Measurements from ENCODE around the gene RANBP17. TPM values are rescaled to one million over a fixed set of nuclear protein-coding genes. Genes with fewer than 3 reads are reported as not detected.
"Not testable (repeated sequence)": the region's sequence is repeated elsewhere in the genome, so short reads cannot be mapped to it uniquely, and the experiment has no call there.

Gene RANBP17
- total and polyA plus RNA-seq, 8 donors = 3.5 to 11.3 (median 7.9) TPM

DNA sequence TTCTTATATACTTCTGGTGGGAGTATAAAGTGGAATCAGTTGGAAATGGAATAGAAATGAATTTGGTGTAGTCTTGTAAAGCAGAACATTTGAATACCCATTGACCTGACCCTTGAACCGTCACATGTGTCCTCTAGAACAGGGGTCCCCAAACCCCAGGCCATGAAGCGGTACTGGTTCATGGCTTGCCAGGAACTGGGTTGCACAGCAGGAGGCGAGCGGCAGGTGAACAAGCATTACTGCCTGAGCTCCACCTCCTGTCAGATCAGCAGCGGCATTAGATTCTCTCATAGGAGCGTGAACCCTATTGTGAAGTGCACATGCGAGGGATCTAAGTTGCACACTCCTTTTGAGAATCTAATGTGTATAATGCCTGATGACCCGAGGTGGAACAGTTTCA, 80.0 kb downstream of the RANBP17 start:
- intact Hi-C loops (cut with DNase I) = no loop called here
- DNase-seq = no peak
- Histone ChIP-seq H3K9me3 (no peaks in the 10 kb centered on the region), H3K36me3 (no peaks in the 10 kb centered on the region), H3K4me1 (no peaks in the 10 kb centered on the region), H3K4me3 (no peak overlapping the region), H3K27me3 (no peaks in the 10 kb centered on the region), H3K27ac (no peak overlapping the region)
- WGBS, 2 donors = 95 to 96% methylated on average over 8 of the region's 8 CpGs
- TF ChIP-seq, protein P1, sequence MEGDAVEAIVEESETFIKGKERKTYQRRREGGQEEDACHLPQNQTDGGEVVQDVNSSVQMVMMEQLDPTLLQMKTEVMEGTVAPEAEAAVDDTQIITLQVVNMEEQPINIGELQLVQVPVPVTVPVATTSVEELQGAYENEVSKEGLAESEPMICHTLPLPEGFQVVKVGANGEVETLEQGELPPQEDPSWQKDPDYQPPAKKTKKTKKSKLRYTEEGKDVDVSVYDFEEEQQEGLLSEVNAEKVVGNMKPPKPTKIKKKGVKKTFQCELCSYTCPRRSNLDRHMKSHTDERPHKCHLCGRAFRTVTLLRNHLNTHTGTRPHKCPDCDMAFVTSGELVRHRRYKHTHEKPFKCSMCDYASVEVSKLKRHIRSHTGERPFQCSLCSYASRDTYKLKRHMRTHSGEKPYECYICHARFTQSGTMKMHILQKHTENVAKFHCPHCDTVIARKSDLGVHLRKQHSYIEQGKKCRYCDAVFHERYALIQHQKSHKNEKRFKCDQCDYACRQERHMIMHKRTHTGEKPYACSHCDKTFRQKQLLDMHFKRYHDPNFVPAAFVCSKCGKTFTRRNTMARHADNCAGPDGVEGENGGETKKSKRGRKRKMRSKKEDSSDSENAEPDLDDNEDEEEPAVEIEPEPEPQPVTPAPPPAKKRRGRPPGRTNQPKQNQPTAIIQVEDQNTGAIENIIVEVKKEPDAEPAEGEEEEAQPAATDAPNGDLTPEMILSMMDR (IDR thresholded peaks at IDR 0.05) = no peak
- no peak for ATAC-seq
- FAIRE-seq = no peak

DNA sequence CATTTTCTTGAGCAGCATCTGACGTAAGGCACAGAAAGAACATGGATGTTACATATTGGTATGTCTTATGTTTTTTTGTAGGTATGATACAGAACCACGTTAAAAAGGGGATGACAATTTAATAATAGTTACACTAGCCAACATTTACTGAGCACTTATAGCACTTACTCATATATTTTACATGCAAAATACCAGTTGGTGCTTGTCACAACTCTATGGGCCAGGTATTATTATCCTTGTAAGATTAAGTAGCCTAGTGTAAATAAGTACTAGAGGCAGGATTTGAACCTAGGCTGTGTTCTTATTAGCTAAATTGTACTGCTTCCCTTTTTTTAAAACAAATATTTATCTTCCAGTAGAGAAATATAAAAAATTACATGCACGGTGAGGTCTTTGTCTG, 83.5 kb downstream of the RANBP17 start:
- H3K4me1 ChIP-seq = no peaks in the 10 kb centered on the region
- no peak for DNase-seq
- H3K27me3 ChIP-seq = no peaks in the 10 kb centered on the region
- no peak for ATAC-seq
- intact Hi-C loops (cut with DNase I) = no loop called here
- WGBS, 2 donors = 61 to 73% methylated on average over 3 of the region's 3 CpGs
- no peaks in the 10 kb centered on the region for H3K9me3 ChIP-seq
- no peak for FAIRE-seq
- H3K36me3 ChIP-seq = no peaks in the 10 kb centered on the region
- H3K27ac ChIP-seq = no peak overlapping the region
- H3K4me3 ChIP-seq = no peak overlapping the region
- TF ChIP-seq, protein P1 (IDR thresholded peaks at IDR 0.05) = no peak

DNA sequence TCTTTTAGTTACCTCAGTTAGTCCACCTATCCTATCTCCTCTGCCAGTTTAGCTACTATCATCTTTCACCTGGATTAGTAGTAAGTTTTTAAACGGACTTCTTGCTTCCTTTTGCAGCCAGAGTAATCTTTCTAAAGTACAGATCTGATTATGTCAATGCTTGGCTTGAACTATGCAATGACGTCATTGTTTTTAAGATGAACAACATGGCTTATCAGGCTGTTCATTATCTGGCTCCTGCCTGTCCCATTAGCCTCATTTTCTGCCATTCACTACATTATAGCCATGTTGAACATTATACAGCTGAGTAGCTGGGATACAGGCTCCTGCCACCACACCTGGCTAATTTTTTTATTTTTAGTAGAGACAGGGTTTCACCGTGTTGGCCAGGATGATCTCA, 98.7 kb downstream of the RANBP17 start:
- no peak for ATAC-seq

DNA sequence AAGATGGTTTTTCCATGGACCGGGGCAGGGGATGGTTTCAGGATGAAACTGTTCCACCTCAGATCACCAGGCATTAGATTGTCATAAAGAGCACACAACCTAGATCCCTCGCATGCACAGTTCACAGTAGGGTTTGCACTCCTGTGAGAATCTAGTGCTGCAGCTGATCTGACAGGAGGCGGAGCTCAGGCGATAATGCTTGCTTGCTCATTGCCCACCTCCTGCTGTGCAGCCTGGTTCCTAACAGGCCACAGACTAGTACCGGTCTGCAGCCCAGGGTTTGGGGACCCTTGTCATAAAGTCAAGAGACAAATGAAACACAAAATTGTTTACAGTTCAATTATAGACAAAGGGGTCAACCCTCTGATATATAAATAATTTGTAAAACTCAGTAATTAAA, 101.7 kb downstream of the RANBP17 start:
- 76 to 85% methylated on average over 5 of the region's 5 CpGs for WGBS, 2 donors
- H3K4me1 ChIP-seq = no peaks in the 10 kb centered on the region
- H3K36me3 ChIP-seq = no peaks in the 10 kb centered on the region
- TF ChIP-seq, protein P1 (IDR thresholded peaks at IDR 0.05) = no peak
- no peak overlapping the region for H3K4me3 ChIP-seq
- intact Hi-C loops (cut with DNase I) = no loop called here
- no peaks in the 10 kb centered on the region for H3K9me3 ChIP-seq
- DNase-seq (no peak), ATAC-seq (no peak), FAIRE-seq (no peak)
- no peaks in the 10 kb centered on the region for H3K27me3 ChIP-seq
- H3K27ac ChIP-seq = no peak overlapping the region

More for the DNA sequence above, 98.7 kb downstream of the RANBP17 start:
- TF ChIP-seq, protein P1 (IDR thresholded peaks at IDR 0.05) = no peak
- H3K4me1 ChIP-seq = no peaks in the 10 kb centered on the region
- FAIRE-seq (no peak), DNase-seq (no peak)
- no peaks in the 10 kb centered on the region for H3K36me3 ChIP-seq
- no peak overlapping the region for H3K27ac ChIP-seq
- H3K9me3 ChIP-seq = no peaks in the 10 kb centered on the region
- H3K4me3 ChIP-seq = no peak overlapping the region
- 27 to 48% methylated on average over 3 of the region's 3 CpGs for WGBS, 2 donors
- intact Hi-C loops (cut with DNase I) = no loop called here
- H3K27me3 ChIP-seq = no peaks in the 10 kb centered on the region

DNA sequence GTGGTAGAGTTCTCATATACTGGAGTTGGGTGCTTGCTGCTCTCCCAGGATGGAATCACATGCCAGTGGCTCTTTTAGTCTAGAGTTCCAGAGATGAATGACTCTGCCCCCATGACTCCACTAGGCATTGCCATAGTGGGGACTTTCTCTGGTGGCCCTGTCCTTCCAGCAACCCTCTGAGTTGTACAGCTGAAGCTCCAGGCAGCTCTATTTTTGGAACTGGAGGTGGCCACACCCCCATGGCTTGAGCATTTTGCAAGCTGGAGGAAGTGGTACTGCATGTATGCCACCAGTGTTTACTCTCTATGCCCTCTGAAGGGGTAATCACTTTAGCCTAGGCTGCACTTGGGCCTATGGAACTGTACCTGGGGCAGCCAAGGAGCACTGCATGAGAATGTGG, 112.6 kb downstream of the RANBP17 start:
- DNase-seq (no peak), FAIRE-seq (no peak), ATAC-seq (no peak)
- no peaks in the 10 kb centered on the region for H3K9me3 ChIP-seq
- H3K36me3 ChIP-seq = no peaks in the 10 kb centered on the region
- TF ChIP-seq, protein P1 (IDR thresholded peaks at IDR 0.05) = no peak
- no peaks in the 10 kb centered on the region for H3K4me1 ChIP-seq
- H3K27ac ChIP-seq = no peak overlapping the region
- H3K27me3 ChIP-seq = no peaks in the 10 kb centered on the region
- intact Hi-C loops (cut with DNase I) = no loop called here
- H3K4me3 ChIP-seq = no peak overlapping the region

DNA sequence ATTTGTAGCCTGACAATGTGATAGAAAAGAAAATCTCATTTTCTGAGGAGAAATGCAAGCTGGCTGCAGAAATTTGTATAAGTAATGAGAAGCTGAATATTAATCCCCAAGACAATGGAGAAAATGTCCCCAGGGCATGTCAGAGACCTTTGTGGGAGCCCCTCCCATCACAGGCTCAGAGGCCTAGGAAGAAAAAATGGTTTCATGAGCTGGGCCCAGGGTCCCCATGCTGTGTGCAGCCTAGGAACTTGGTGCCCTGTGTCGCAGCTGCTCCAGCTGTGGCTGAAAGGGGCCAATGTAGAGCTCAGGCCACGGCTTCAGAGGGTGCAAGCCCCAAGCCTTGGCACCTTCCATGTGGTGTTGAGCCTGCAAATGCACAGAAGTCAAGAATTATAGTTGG, 118.4 kb downstream of the RANBP17 start:
- H3K4me3 ChIP-seq; ATAC-seq; H3K4me1 ChIP-seq; H3K27me3 ChIP-seq; H3K9me3 ChIP-seq; H3K27ac ChIP-seq; H3K36me3 ChIP-seq; intact Hi-C loops (cut with DNase I); FAIRE-seq; DNase-seq: not testable (repeated sequence)
- 96 to 97% methylated on average over 2 of the region's 2 CpGs for WGBS, 2 donors

Measured in pancreas (tissue), 10 donors.